ENCODE data around the gene AHDC1. TPM values are rescaled to one million over a fixed set of nuclear protein-coding genes. Genes with fewer than 3 reads are reported as not detected.
"Not testable (repeated sequence)": the region's sequence is repeated elsewhere in the genome, so short reads cannot be mapped to it uniquely, and the experiment has no call there.

AHDC1 gene
- 10.6 TPM for total RNA-seq

- DNase-seq (ENCODE audit: low spot score in 2 of 2), result peak; percentile 93 to 94
- FAIRE-seq, result no peak
Measured at GRCh38 chr1:27603681-27604578, at the start of gene AHDC1. Gene AHDC1, minus strand, starts transcription at chr1:27604144. Its CDS starts 52,029 bp downstream, at chr1:27552115.

- FAIRE-seq (no peak), DNase-seq (ENCODE audit: low spot score in 2 of 2) (no peak)
Measured at GRCh38 chr1:27652111-27652864, 48.3 kb upstream of the AHDC1 start.

GRCh38 chr1:27650539-27651175, 46.7 kb upstream of the AHDC1 start:
- FAIRE-seq (no peak), DNase-seq (ENCODE audit: low spot score in 2 of 2) (no peak)

GRCh38 chr1:27650171-27650538, 46.2 kb upstream of the AHDC1 start:
- DNase-seq (ENCODE audit: low spot score in 2 of 2), result no peak
- no peak for FAIRE-seq

- FAIRE-seq (no peak), DNase-seq (ENCODE audit: low spot score in 2 of 2) (no peak)
Measured at GRCh38 chr1:27649306-27649635, 45.3 kb upstream of the AHDC1 start.

- FAIRE-seq (no peak), DNase-seq (ENCODE audit: low spot score in 2 of 2) (no peak)
Measured at GRCh38 chr1:27648602-27649305, 44.8 kb upstream of the AHDC1 start.

GRCh38 chr1:27647328-27647727, 43.4 kb upstream of the AHDC1 start:
- DNase-seq (ENCODE audit: low spot score in 2 of 2) (no peak), FAIRE-seq (no peak)

GRCh38 chr1:27646676-27647075, 42.7 kb upstream of the AHDC1 start:
- no peak for DNase-seq (ENCODE audit: low spot score in 2 of 2)

GRCh38 chr1:27645071-27645415, 41.1 kb upstream of the AHDC1 start:
- FAIRE-seq, result no peak
- DNase-seq (ENCODE audit: low spot score in 2 of 2), result no peak

More at GRCh38 chr1:27646676-27647075, 42.7 kb upstream of the AHDC1 start:
- FAIRE-seq, result no peak

GRCh38 chr1:27644369-27645070, 40.6 kb upstream of the AHDC1 start:
- no peak for FAIRE-seq
- no peak for DNase-seq (ENCODE audit: low spot score in 2 of 2)

- no peak for DNase-seq (ENCODE audit: low spot score in 2 of 2)
Measured at GRCh38 chr1:27643600-27644368, 39.8 kb upstream of the AHDC1 start.

GRCh38 chr1:27640514-27640913, 36.6 kb upstream of the AHDC1 start:
- not testable (repeated sequence) for DNase-seq (ENCODE audit: low spot score in 2 of 2); FAIRE-seq

More at GRCh38 chr1:27643600-27644368, 39.8 kb upstream of the AHDC1 start:
- no peak for FAIRE-seq

GRCh38 chr1:27638805-27639204, 34.9 kb upstream of the AHDC1 start:
- DNase-seq (ENCODE audit: low spot score in 2 of 2), result no peak
- FAIRE-seq, result no peak

GRCh38 chr1:27638047-27638734, 34.2 kb upstream of the AHDC1 start:
- DNase-seq (ENCODE audit: low spot score in 2 of 2) (no peak), FAIRE-seq (no peak)

- DNase-seq (ENCODE audit: low spot score in 2 of 2) (no peak), FAIRE-seq (no peak)
Measured at GRCh38 chr1:27635396-27636142, 31.6 kb upstream of the AHDC1 start.

- FAIRE-seq, result no peak
Measured at GRCh38 chr1:27634985-27635367, 31.0 kb upstream of the AHDC1 start, which contains the start of gene FGR. Gene FGR, minus strand, starts transcription at chr1:27635185. Its CDS starts 11,269 bp downstream, at chr1:27623916.

GRCh38 chr1:27634177-27634984, 30.4 kb upstream of the AHDC1 start:
- no peak for FAIRE-seq
- DNase-seq (ENCODE audit: low spot score in 2 of 2), result peak; percentile 41 to 57

More at GRCh38 chr1:27634985-27635367, 31.0 kb upstream of the AHDC1 start, which contains the start of gene FGR:
- DNase-seq (ENCODE audit: low spot score in 2 of 2), result no peak

Data from frontal cortex (tissue), 4 donors.